ENCODE measurements around the gene P2RX1. TPM values are rescaled to one million over a fixed set of nuclear protein-coding genes. Genes with fewer than 3 reads are reported as not detected.

The P2RX1 gene
- polyA plus RNA-seq, 3 donors: 22.9 to 117 (median 33.8) TPM

DNA sequence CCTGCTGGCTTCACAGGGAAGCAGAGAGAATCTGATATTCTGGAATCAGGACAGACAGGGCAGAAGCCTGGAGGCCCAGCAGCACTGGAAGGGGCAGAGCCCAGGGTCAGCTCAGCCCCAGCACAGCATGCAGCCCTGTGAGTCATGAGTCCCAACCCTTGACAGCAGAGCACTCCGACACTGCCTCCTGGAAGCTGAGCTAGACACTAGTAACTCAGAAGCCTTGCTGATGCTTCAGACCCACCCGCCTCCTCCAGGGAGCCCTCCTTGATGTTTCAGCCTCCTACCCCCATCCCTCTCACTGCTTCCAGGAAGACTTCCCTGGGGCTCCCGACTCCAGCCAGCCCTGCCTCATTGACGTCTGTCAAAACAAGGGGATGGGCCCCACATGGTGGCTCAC, 30.3 kb downstream of the P2RX1 start:
- 70% methylated on average over 3 of the region's 4 CpGs for WGBS (ENCODE audit: insufficient coverage)
- DNase-seq: peak in 2 of 3 donors; percentile 31 to 35
- H3K27ac Mint-ChIP-seq: peak overlapping the region in 5 of 7 donors; percentile 61 to 97 (median 90)
- H3K4me1 Mint-ChIP-seq: peaks cover 45% of the 10 kb centered on the region
- Histone ChIP-seq H2AFZ (ENCODE audit: insufficient read depth, low read depth, low read length, poor library complexity, severe bottlenecking) (no peak overlapping the region), H3K9me3 (replicated peaks in 1 of 2; ENCODE audit: control insufficient read depth in 1 of 2, insufficient read depth in 1 of 2, low read length in 2 of 2) (no peaks in the 10 kb centered on the region), H3K4me2 (replicated peaks; ENCODE audit: extremely low read depth, low read length, poor library complexity, severe bottlenecking) (peak overlapping the region; percentile 15), H3K27me3 (ENCODE audit: control insufficient read depth in 2 of 2, insufficient read depth in 2 of 2, low read length in 2 of 2) (no peaks in the 10 kb centered on the region), H4K20me1 (ENCODE audit: insufficient read depth, low read length) (no peaks in the 10 kb centered on the region), H3K4me1 (ENCODE audit: control insufficient read depth in 1 of 2, insufficient read depth in 2 of 2, low read length in 2 of 2) (peaks cover 48 to 58% of the 10 kb centered on the region in 2 donors), H3K79me2 (ENCODE audit: insufficient read depth, low read length) (no peaks in the 10 kb centered on the region), H3K4me3 (replicated peaks in 1 of 3; ENCODE audit: low read depth in 2 of 3, low read length in 3 of 3) (peak overlapping the region in 1 of 3 experiments; percentile 67), H3K9ac (ENCODE audit: insufficient read depth, low read length, poor library complexity, severe bottlenecking) (no peak overlapping the region), H3K36me3 (replicated peaks in 1 of 2; ENCODE audit: control insufficient read depth in 1 of 2, insufficient read depth in 2 of 2, low read length in 2 of 2) (peaks cover 11 to 17% of the 10 kb centered on the region in 2 donors), H3K27ac (ENCODE audit: low read depth in 1 of 2, low read length in 2 of 2) (no peak overlapping the region)
- TF ChIP-seq, protein P1, sequence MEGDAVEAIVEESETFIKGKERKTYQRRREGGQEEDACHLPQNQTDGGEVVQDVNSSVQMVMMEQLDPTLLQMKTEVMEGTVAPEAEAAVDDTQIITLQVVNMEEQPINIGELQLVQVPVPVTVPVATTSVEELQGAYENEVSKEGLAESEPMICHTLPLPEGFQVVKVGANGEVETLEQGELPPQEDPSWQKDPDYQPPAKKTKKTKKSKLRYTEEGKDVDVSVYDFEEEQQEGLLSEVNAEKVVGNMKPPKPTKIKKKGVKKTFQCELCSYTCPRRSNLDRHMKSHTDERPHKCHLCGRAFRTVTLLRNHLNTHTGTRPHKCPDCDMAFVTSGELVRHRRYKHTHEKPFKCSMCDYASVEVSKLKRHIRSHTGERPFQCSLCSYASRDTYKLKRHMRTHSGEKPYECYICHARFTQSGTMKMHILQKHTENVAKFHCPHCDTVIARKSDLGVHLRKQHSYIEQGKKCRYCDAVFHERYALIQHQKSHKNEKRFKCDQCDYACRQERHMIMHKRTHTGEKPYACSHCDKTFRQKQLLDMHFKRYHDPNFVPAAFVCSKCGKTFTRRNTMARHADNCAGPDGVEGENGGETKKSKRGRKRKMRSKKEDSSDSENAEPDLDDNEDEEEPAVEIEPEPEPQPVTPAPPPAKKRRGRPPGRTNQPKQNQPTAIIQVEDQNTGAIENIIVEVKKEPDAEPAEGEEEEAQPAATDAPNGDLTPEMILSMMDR (IDR thresholded peaks at IDR 0.05): no peak
- peaks cover 1 to 13% (median 5%) of the 10 kb centered on the region in 3 donors for H3K27me3 Mint-ChIP-seq (ENCODE audit: low read depth in 3 of 3)
- intact Hi-C loops (cut with micrococcal nuclease): no loop called here
- peaks cover 35 to 43% of the 10 kb centered on the region in 2 donors for H3K36me3 Mint-ChIP-seq
- peak overlapping the region; percentile 62 to 90 for H3K4me3 Mint-ChIP-seq
- peaks cover 0 to 2% (median 0%) of the 10 kb centered on the region in 7 donors for H3K9me3 Mint-ChIP-seq

DNA sequence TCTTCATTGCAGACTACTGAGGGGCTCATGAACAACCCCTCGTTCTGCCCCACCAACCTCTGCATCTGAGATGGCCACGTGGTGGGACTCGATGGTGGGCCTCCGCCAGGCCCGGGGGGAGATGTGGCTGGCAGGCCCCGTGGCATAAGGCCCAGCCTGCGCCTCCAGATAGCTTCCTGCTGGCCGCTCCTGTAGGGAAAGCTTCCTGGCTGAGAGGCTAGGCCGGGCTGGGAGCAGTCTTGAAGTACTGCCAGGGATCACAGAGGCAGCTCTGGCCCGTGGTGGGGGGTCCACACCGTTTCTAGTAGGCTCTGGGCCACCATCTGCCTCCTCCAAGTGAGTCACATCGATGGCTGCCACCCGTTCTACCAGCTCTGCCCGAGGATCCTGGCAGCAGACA, 31.0 kb downstream of the P2RX1 start:
- intact Hi-C loops (cut with micrococcal nuclease): no loop called here
- H3K27ac ChIP-seq (ENCODE audit: low read depth in 1 of 2, low read length in 2 of 2): no peak overlapping the region
- no peak overlapping the region for H2AFZ ChIP-seq (ENCODE audit: insufficient read depth, low read depth, low read length, poor library complexity, severe bottlenecking)
- no peak overlapping the region for H3K4me2 ChIP-seq (replicated peaks; ENCODE audit: extremely low read depth, low read length, poor library complexity, severe bottlenecking)
- H3K27ac Mint-ChIP-seq: peak overlapping the region in 1 of 7 donors; percentile 97
- WGBS (ENCODE audit: insufficient coverage): 93% methylated on average over 14 of the region's 14 CpGs
- H3K4me3 Mint-ChIP-seq: no peak overlapping the region
- peaks cover 11 to 17% of the 10 kb centered on the region in 2 donors for H3K36me3 ChIP-seq (replicated peaks in 1 of 2; ENCODE audit: control insufficient read depth in 1 of 2, insufficient read depth in 2 of 2, low read length in 2 of 2)
- H3K4me1 Mint-ChIP-seq: peaks cover 38% of the 10 kb centered on the region
- no peaks in the 10 kb centered on the region for H3K27me3 ChIP-seq (ENCODE audit: control insufficient read depth in 2 of 2, insufficient read depth in 2 of 2, low read length in 2 of 2)
- TF ChIP-seq, protein P1 (IDR thresholded peaks at IDR 0.05): no peak
- H3K27me3 Mint-ChIP-seq (ENCODE audit: low read depth in 3 of 3): peaks cover 1 to 7% (median 1%) of the 10 kb centered on the region in 3 donors
- peaks cover 29 to 43% of the 10 kb centered on the region in 2 donors for H3K36me3 Mint-ChIP-seq
- H3K9me3 ChIP-seq (replicated peaks in 1 of 2; ENCODE audit: control insufficient read depth in 1 of 2, insufficient read depth in 1 of 2, low read length in 2 of 2): no peaks in the 10 kb centered on the region
- peaks cover 41 to 51% of the 10 kb centered on the region in 2 donors for H3K4me1 ChIP-seq (ENCODE audit: control insufficient read depth in 1 of 2, insufficient read depth in 2 of 2, low read length in 2 of 2)
- no peaks in the 10 kb centered on the region for H3K79me2 ChIP-seq (ENCODE audit: insufficient read depth, low read length)
- no peak overlapping the region for H3K9ac ChIP-seq (ENCODE audit: insufficient read depth, low read length, poor library complexity, severe bottlenecking)
- peaks cover 0 to 2% (median 0%) of the 10 kb centered on the region in 7 donors for H3K9me3 Mint-ChIP-seq
- no peak overlapping the region for H3K4me3 ChIP-seq (replicated peaks in 1 of 3; ENCODE audit: low read depth in 2 of 3, low read length in 3 of 3)
- DNase-seq: no peak
- no peaks in the 10 kb centered on the region for H4K20me1 ChIP-seq (ENCODE audit: insufficient read depth, low read length)

Measured in CD14-positive monocyte (primary cell).